Heart left ventricle (tissue), 13 donors: ENCODE measurements around the gene KDSR.

Experiments used
- CTCF ChIP-seq, 12 donors: fragments of 200-600 bp; sonication (generic) in 4 of 12; IDR thresholded peaks; one replicate each; pipeline versions ENCODE4 v1.5.0 to v1.8.0; 2018 to 2022; ENCODE audit warnings: antibody characterized with exemption in 12 of 12, mild to moderate bottlenecking in 5 of 12
- POLR2A ChIP-seq, 2 donors: fragments of 450-650 bp; IDR thresholded peaks; one replicate each; pipeline ENCODE4 v1.6.1; 2017; ENCODE audit warnings: antibody characterized with exemption in 2 of 2, mild to moderate bottlenecking in 2 of 2, moderate library complexity in 2 of 2
- donor health status: ischemic (EF 13 %, LVEDD 7.1; RV severe dilation, severe dysfunction).
- donor health status: DM: no; HTN: yes; CAD: no.
- donor health status: DM: no; HTN: no; CAD: no.
- donor health status: ischemic (EF 25% LVEDD 6.9; RV normal size, moderate dysfunction).
- donor health status: ischemic (EF 25% LVEDD 5.7; RV mildly dilated, moderate dysfunction).
- donor health status: ischemic (EF 35%, LVEDD 5.7; RV mildly dilated, moderate dysfunction).
- donor health status: nonischemic (EF 11% LVEDD 7.7; RV severe dilation, severe dysfunction).
- donor health status: DM: yes; HTN: yes; CAD: no.
- donor health status: PGD.
- donor health status: ischemic (EF 29% LVEDD 5.4; RV normal size, mild dysfunction).
- donor health status: nonischemic (EF 23%, LVEDD 6.1; RV moderate dilation, normal function).

- TF ChIP-seq POLR2A (IDR thresholded peaks at IDR 0.05): no peak
- no peak for TF ChIP-seq CTCF (IDR thresholded peaks at IDR 0.05)
Measured at GRCh38 chr18:63315876-63316275, 51.1 kb downstream of the KDSR start.
